CD8-positive, alpha-beta memory T cell (primary cell): ENCODE results near the gene RNU1-4. TPM values are rescaled to one million over a fixed set of nuclear protein-coding genes. Genes with fewer than 3 reads are reported as not detected.
A peak's percentile ranks its signal among the peaks of the same experiment; 100 is the strongest.
"Not testable (repeated sequence)": the region's sequence is repeated elsewhere in the genome, so short reads cannot be mapped to it uniquely, and the experiment has no call there.

Experiments used
- CTCF ChIA-PET: fragments of 350-600 bp; sonication (Branson Sonifier 250); formaldehyde crosslinking; loops from one replicate; lab custom pipeline; 2021; ENCODE audit warnings: antibody characterized with exemption; lab: Charles Lee
- POLR2A ChIA-PET: fragments of 350-600 bp; sonication (Branson Sonifier 250); formaldehyde crosslinking; loops from one replicate; lab custom pipeline; 2021; ENCODE audit warnings: antibody characterized with exemption; lab: Charles Lee
- DNase-seq, 5 donors: peaks; one replicate each; pipeline versions ENCODE4 v3.0.0 to v3.0.0-alpha.2; 2020 to 2022; ENCODE audit warnings: mixed read lengths in 1 of 5
- H3K27ac ChIP-seq: one replicate; pipeline ENCODE4 v1.7.0; 2013; ENCODE audit warnings: low read depth, mild to moderate bottlenecking, low read length, moderate library complexity
- H3K27me3 ChIP-seq: 2 replicates; pipeline ENCODE4 v1.7.0; 2013; ENCODE audit warnings: low read length, mild to moderate bottlenecking; ENCODE audit not compliant: insufficient read depth, poor library complexity, severe bottlenecking
- H3K36me3 ChIP-seq: 2 replicates; pipeline ENCODE4 v1.7.0; 2013; ENCODE audit warnings: mild to moderate bottlenecking, low read length, moderate library complexity; ENCODE audit not compliant: insufficient read depth
- H3K4me1 ChIP-seq: 2 replicates; pipeline ENCODE4 v1.7.0; 2013; ENCODE audit warnings: mild to moderate bottlenecking, low read length, moderate library complexity; ENCODE audit not compliant: insufficient read depth
- H3K4me3 ChIP-seq: 2 replicates; pipeline ENCODE4 v1.7.0; 2013; ENCODE audit warnings: mild to moderate bottlenecking, low read length
- H3K9me3 ChIP-seq: 2 replicates; pipeline ENCODE4 v1.7.0; 2013; ENCODE audit warnings: mild to moderate bottlenecking, low read length
- H3K27ac Mint-ChIP-seq, 8 donors: one replicate each; pipeline ENCODE4 v1.8.0; 2020 to 2021; ENCODE audit warnings: mixed read lengths in 8 of 8, mild to moderate bottlenecking in 6 of 8, inconsistent platforms in 3 of 8, moderate library complexity in 3 of 8
- H3K27me3 Mint-ChIP-seq, 2 donors: one replicate each; pipeline ENCODE4 v1.8.0; 2020 to 2021; ENCODE audit warnings: mixed read lengths in 2 of 2, mild to moderate bottlenecking in 1 of 2, moderate library complexity in 1 of 2
- H3K36me3 Mint-ChIP-seq, 3 donors: one replicate each; pipeline ENCODE4 v1.8.0; 2020 to 2021; ENCODE audit warnings: mixed read lengths in 3 of 3, inconsistent platforms in 1 of 3, mild to moderate bottlenecking in 1 of 3
- H3K4me1 Mint-ChIP-seq, 3 donors: one replicate each; pipeline ENCODE4 v1.8.0; 2020 to 2021; ENCODE audit warnings: mixed read lengths in 3 of 3, inconsistent platforms in 1 of 3, mild to moderate bottlenecking in 1 of 3
- H3K4me3 Mint-ChIP-seq, 7 donors: one replicate each; pipeline ENCODE4 v1.8.0; 2020 to 2021; ENCODE audit warnings: mixed read lengths in 7 of 7, mild to moderate bottlenecking in 6 of 7, moderate library complexity in 4 of 7, inconsistent platforms in 2 of 7
- H3K9me3 Mint-ChIP-seq, 5 donors: one replicate each; pipeline ENCODE4 v1.8.0; 2020 to 2022; ENCODE audit warnings: mixed read lengths in 5 of 5, mild to moderate bottlenecking in 3 of 5, moderate library complexity in 2 of 5, inconsistent platforms in 1 of 5
- polyA plus RNA-seq: library from polyadenylated mRNA; unstranded; fragments of 300-500 nt; fragmentation: Illumina TruSeq; gene quantifications from one replicate; pipeline ENCODE4 v1.2.3, GENCODE V29; 2021
- total RNA-seq, 2 experiments: library from RNA; stranded (reverse); gene quantifications; one replicate each; pipeline ENCODE4 v1.2.3, GENCODE V29; 2021

Gene RNU1-4
- total and polyA plus RNA-seq, 3 experiments from 2014 or later, result 1,293 to 1,300 TPM; not detected in 1

GRCh38 chr1:16786362-16786761 lies 46.0 kb downstream of the RNU1-4 start:
- H3K4me1 Mint-ChIP-seq, H3K4me3 Mint-ChIP-seq, H3K36me3 Mint-ChIP-seq, CTCF ChIA-PET, H3K27me3 Mint-ChIP-seq, H3K4me3 ChIP-seq, H3K27ac ChIP-seq, H3K27me3 ChIP-seq, POLR2A ChIA-PET, H3K4me1 ChIP-seq, H3K27ac Mint-ChIP-seq, H3K9me3 Mint-ChIP-seq, H3K9me3 ChIP-seq, H3K36me3 ChIP-seq: not testable (repeated sequence)
- DNase-seq, result peak in 1 of 5 donors; percentile 19

- H3K36me3 ChIP-seq, H3K9me3 Mint-ChIP-seq, H3K27me3 Mint-ChIP-seq, H3K36me3 Mint-ChIP-seq, H3K27ac ChIP-seq, H3K4me3 Mint-ChIP-seq, H3K27ac Mint-ChIP-seq, POLR2A ChIA-PET, H3K4me1 ChIP-seq, H3K9me3 ChIP-seq, CTCF ChIA-PET, H3K27me3 ChIP-seq, H3K4me1 Mint-ChIP-seq, H3K4me3 ChIP-seq, DNase-seq: not testable (repeated sequence)
Observed at GRCh38 chr1:16787175-16787574, 46.9 kb downstream of the RNU1-4 start.

- DNase-seq, CTCF ChIA-PET, H3K4me3 ChIP-seq, H3K9me3 Mint-ChIP-seq, H3K9me3 ChIP-seq, H3K4me3 Mint-ChIP-seq, H3K27me3 ChIP-seq, H3K36me3 Mint-ChIP-seq, H3K4me1 Mint-ChIP-seq, H3K27me3 Mint-ChIP-seq, H3K27ac ChIP-seq, POLR2A ChIA-PET, H3K27ac Mint-ChIP-seq, H3K36me3 ChIP-seq, H3K4me1 ChIP-seq: not testable (repeated sequence)
Observed at GRCh38 chr1:16787711-16788110, 47.4 kb downstream of the RNU1-4 start.

Other genes with a start within 250 kb of the RNU1-4 start
- gene RNU1-1, start 226.2 kb upstream of the RNU1-4 start, total RNA-seq, result 1,000 to 10,000 TPM; 1,293 to 1,300 TPM
- gene RNU1-1, start 226.2 kb upstream of the RNU1-4 start, polyA plus RNA-seq, result not detected
- gene NBPF1, start 127.0 kb upstream of the RNU1-4 start, total RNA-seq, result 1 to 10 TPM; 7.6 to 7.9 TPM
- gene NBPF1, start 127.0 kb upstream of the RNU1-4 start, polyA plus RNA-seq, result 9.7 TPM
- gene RNU1-3, start 73.6 kb upstream of the RNU1-4 start, total RNA-seq, result 1,000 to 10,000 TPM; 1,293 to 1,300 TPM
- gene RNU1-3, start 73.6 kb upstream of the RNU1-4 start, polyA plus RNA-seq, result not detected
- gene RNU1-2, start 155.5 kb downstream of the RNU1-4 start, total RNA-seq, result 1,000 to 10,000 TPM; 1,293 to 1,300 TPM
- not detected for gene RNU1-2, start 155.5 kb downstream of the RNU1-4 start, polyA plus RNA-seq
- 10 to 100 TPM; 25.6 to 30.1 TPM for gene CROCC, start 181.4 kb downstream of the RNU1-4 start, total RNA-seq
- 6.9 TPM for gene CROCC, start 181.4 kb downstream of the RNU1-4 start, polyA plus RNA-seq
- not detected for gene MFAP2, start 240.1 kb downstream of the RNU1-4 start, total RNA-seq
- 0.39 TPM for gene MFAP2, start 240.1 kb downstream of the RNU1-4 start, polyA plus RNA-seq